ENCODE data around the gene INVS. TPM values are rescaled to one million over a fixed set of nuclear protein-coding genes. Genes with fewer than 3 reads are reported as not detected.
"Not testable (repeated sequence)": the region's sequence is repeated elsewhere in the genome, so short reads cannot be mapped to it uniquely, and the experiment has no call there.

INVS gene
- total RNA-seq, 1 donor from 2014 or later, result 10.6 TPM

GRCh38 chr9:100111235-100111634 is 12.2 kb downstream of the INVS start:
- DNase-seq (ENCODE audit: low spot score), result peak; percentile 90
- intact Hi-C loops (cut with DNase I), result no loop called here

- no peak for DNase-seq (ENCODE audit: low spot score)
- intact Hi-C loops (cut with DNase I), result no loop called here
Observed at GRCh38 chr9:100112677-100113336, 13.8 kb downstream of the INVS start.

GRCh38 chr9:100117316-100117715 is 18.3 kb downstream of the INVS start:
- intact Hi-C loops (cut with DNase I), result no loop called here
- DNase-seq (ENCODE audit: low spot score), result no peak

- DNase-seq (ENCODE audit: low spot score), result no peak
- intact Hi-C loops (cut with DNase I), result no loop called here
Observed at GRCh38 chr9:100120286-100120685, 21.2 kb downstream of the INVS start.

GRCh38 chr9:100125236-100125635 is 26.2 kb downstream of the INVS start:
- intact Hi-C loops (cut with DNase I), result no loop called here

GRCh38 chr9:100125910-100126309 is 26.9 kb downstream of the INVS start:
- intact Hi-C loops (cut with DNase I), result no loop called here
- DNase-seq (ENCODE audit: low spot score), result no peak

More at GRCh38 chr9:100125236-100125635, 26.2 kb downstream of the INVS start:
- no peak for DNase-seq (ENCODE audit: low spot score)

- DNase-seq (ENCODE audit: low spot score), result no peak
- intact Hi-C loops (cut with DNase I), result no loop called here
Observed at GRCh38 chr9:100126423-100126822, 27.4 kb downstream of the INVS start.

GRCh38 chr9:100129772-100130171 is 30.7 kb downstream of the INVS start:
- no peak for DNase-seq (ENCODE audit: low spot score)
- intact Hi-C loops (cut with DNase I), result no loop called here

- DNase-seq (ENCODE audit: low spot score), result no peak
- intact Hi-C loops (cut with DNase I), result no loop called here
Observed at GRCh38 chr9:100131216-100131615, 32.2 kb downstream of the INVS start.

GRCh38 chr9:100131875-100132430 is 32.9 kb downstream of the INVS start:
- no peak for DNase-seq (ENCODE audit: low spot score)
- intact Hi-C loops (cut with DNase I), result no loop called here

GRCh38 chr9:100134731-100135130 is 35.7 kb downstream of the INVS start:
- DNase-seq (ENCODE audit: low spot score), result no peak
- intact Hi-C loops (cut with DNase I), result no loop called here

- DNase-seq (ENCODE audit: low spot score); intact Hi-C loops (cut with DNase I): not testable (repeated sequence)
Observed at GRCh38 chr9:100136799-100137198, 37.8 kb downstream of the INVS start.

- DNase-seq (ENCODE audit: low spot score); intact Hi-C loops (cut with DNase I): not testable (repeated sequence)
Observed at GRCh38 chr9:100140303-100140702, 41.3 kb downstream of the INVS start.

GRCh38 chr9:100141862-100142261 is 42.8 kb downstream of the INVS start:
- DNase-seq (ENCODE audit: low spot score); intact Hi-C loops (cut with DNase I): not testable (repeated sequence)

GRCh38 chr9:100145167-100145934 is 46.3 kb downstream of the INVS start:
- intact Hi-C loops (cut with DNase I); DNase-seq (ENCODE audit: low spot score): not testable (repeated sequence)

GRCh38 chr9:100145976-100146375 is 46.9 kb downstream of the INVS start:
- DNase-seq (ENCODE audit: low spot score); intact Hi-C loops (cut with DNase I): not testable (repeated sequence)

- intact Hi-C loops (cut with DNase I), result no loop called here
- no peak for DNase-seq (ENCODE audit: low spot score)
Observed at GRCh38 chr9:100150214-100150613, 51.2 kb downstream of the INVS start.

GRCh38 chr9:100160021-100160420 is 61.0 kb downstream of the INVS start:
- DNase-seq (ENCODE audit: low spot score), result no peak
- intact Hi-C loops (cut with DNase I), result no loop called here

- no peak for DNase-seq (ENCODE audit: low spot score)
- intact Hi-C loops (cut with DNase I), result no loop called here
Observed at GRCh38 chr9:100167176-100167575, 68.1 kb downstream of the INVS start.

- DNase-seq (ENCODE audit: low spot score), result no peak
- intact Hi-C loops (cut with DNase I), result no loop called here
Observed at GRCh38 chr9:100167915-100168654, 69.0 kb downstream of the INVS start.
